Mucosa of descending colon (tissue), 3 donors: ENCODE measurements around the gene ANGPT4. TPM values are rescaled to one million over a fixed set of nuclear protein-coding genes. Genes with fewer than 3 reads are reported as not detected.
"Not testable (repeated sequence)": the region's sequence is repeated elsewhere in the genome, so short reads cannot be mapped to it uniquely, and the experiment has no call there.

Experiments used
- ATAC-seq: fragments of 200-7000 bp; cut with Tn5 transposase; one replicate; pipeline ENCODE4 v1.9.1; 2020; ENCODE audit warnings: mild to moderate bottlenecking, moderate library complexity
- DNase-seq, 3 donors: peaks; one replicate each; pipeline ENCODE4 v3.0.0-alpha.2; 2020
- H3K36me3 ChIP-seq: fragments of 200-600 bp; one replicate; pipeline ENCODE4 v1.8.0; 2021; ENCODE audit warnings: low read depth, mild to moderate bottlenecking
- H3K4me1 ChIP-seq: fragments of 200-600 bp; one replicate; pipeline ENCODE4 v1.8.0; 2021; ENCODE audit warnings: low read depth, mild to moderate bottlenecking
- H3K4me3 ChIP-seq: fragments of 200-600 bp; one replicate; pipeline ENCODE4 v1.8.0; 2021; ENCODE audit warnings: mild to moderate bottlenecking
- H3K9me3 ChIP-seq: fragments of 200-600 bp; one replicate; pipeline ENCODE4 v1.8.0; 2021; ENCODE audit warnings: mild to moderate bottlenecking
- intact Hi-C, 2 donors: fragments of 100-400 bp; cut with DNase I in 1 of 2; cut with micrococcal nuclease in 1 of 2; formaldehyde crosslinking; loops; one replicate each; pipeline versions ENCODE4 v1.11.0 to v1.11.1; 2022; cut with DNase I, micrococcal nuclease
- total RNA-seq, 3 donors: library from RNA; stranded (reverse); fragmentation: NEBNext Ultra II Directional in 2 of 3; extraction: Animal tissue kit (Norgen Biotek cat#: 25700) in 2 of 3; gene quantifications; one replicate each; pipeline versions ENCODE4 v1.2.1 to v1.2.4, GENCODE V29; 2021 to 2023
- TF ChIP-seq, protein P1 (sequence below): fragments of 200-600 bp; IDR thresholded peaks from one replicate; pipeline ENCODE4 v1.8.0; 2022; ENCODE audit warnings: antibody characterized with exemption, mild to moderate bottlenecking
- donor health status: DM: no; HTN: no; CAD: no; lungs with moderate emphysema.
- donor health status: DM: no; HTN: no; CAD: no.
- donor health status: DM: no; HTN: yes; CAD: no.

The ANGPT4 gene
- total RNA-seq, 3 donors from 2014 or later = 0.05 TPM; not detected in 2

DNA sequence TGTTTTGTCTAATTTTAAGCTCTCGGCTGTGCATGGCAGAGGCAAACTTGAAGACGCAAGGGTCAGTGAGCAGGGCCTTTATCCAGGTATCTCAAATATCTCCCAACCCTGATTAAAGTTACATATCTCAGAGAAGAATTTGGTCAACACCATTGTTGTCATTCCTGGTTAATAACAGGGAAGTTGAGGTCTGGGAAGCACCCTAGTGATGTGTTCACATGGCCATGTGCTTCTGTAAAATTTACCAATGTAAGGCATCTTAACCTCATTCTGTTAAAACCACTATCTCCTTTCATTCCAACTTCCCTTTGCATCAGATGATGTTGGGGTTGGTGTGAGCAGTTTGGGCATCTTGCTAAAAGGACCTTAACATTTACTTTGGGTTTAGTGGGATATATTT is 86.6 kb downstream of the ANGPT4 start:
- Histone ChIP-seq H3K36me3 (no peaks in the 10 kb centered on the region), H3K9me3 (no peaks in the 10 kb centered on the region), H3K4me3 (no peak overlapping the region), H3K4me1 (no peaks in the 10 kb centered on the region)
- ATAC-seq (no peak), DNase-seq (peak in 1 of 3 donors; percentile 30)
- TF ChIP-seq, protein P1, sequence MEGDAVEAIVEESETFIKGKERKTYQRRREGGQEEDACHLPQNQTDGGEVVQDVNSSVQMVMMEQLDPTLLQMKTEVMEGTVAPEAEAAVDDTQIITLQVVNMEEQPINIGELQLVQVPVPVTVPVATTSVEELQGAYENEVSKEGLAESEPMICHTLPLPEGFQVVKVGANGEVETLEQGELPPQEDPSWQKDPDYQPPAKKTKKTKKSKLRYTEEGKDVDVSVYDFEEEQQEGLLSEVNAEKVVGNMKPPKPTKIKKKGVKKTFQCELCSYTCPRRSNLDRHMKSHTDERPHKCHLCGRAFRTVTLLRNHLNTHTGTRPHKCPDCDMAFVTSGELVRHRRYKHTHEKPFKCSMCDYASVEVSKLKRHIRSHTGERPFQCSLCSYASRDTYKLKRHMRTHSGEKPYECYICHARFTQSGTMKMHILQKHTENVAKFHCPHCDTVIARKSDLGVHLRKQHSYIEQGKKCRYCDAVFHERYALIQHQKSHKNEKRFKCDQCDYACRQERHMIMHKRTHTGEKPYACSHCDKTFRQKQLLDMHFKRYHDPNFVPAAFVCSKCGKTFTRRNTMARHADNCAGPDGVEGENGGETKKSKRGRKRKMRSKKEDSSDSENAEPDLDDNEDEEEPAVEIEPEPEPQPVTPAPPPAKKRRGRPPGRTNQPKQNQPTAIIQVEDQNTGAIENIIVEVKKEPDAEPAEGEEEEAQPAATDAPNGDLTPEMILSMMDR = no peak
- intact Hi-C loops = no loop called here

DNA sequence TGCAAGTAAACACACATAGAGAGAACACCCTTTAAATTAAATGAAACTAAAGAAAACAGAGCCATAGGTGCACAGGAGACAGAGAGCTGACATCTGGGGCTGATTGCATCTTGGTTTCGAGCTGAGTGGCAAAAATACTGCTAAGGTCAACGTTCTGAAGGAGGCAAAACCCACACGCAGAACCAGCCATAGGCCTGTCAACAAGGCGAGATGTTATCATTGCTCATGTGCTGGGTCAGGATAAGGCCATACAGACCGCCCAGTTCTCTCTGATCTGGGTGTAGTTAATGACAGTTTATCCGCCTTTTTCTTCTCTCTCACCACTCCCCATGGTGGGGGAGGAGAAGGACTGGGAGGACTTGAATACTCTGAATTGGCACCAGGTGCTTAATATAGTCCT is 87.1 kb downstream of the ANGPT4 start:
- H3K4me1 ChIP-seq = no peaks in the 10 kb centered on the region
- H3K9me3 ChIP-seq = no peaks in the 10 kb centered on the region
- DNase-seq = no peak
- no peaks in the 10 kb centered on the region for H3K36me3 ChIP-seq
- intact Hi-C loops = no loop called here
- TF ChIP-seq, protein P1 = no peak
- H3K4me3 ChIP-seq = no peak overlapping the region
- ATAC-seq = no peak

DNA sequence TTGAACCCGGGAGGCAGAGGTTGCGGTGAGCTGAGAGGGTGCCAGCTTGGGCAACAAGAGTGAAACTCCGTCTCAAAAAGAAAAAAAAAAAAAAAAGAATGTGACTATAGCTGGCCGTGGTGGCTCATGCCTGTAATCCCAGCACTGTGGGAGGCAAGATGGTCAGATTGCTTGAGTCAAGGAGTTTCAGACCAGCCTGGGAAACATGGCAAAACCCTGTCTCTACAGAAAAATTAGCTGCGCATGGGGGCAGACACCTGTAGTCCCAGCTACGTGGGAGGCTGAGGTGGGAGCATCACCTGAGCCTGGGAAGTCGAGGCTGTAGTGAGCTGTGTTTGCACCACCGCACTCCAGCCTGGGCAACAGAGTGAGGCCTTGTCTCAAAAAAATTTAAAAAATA is 88.2 kb downstream of the ANGPT4 start:
- H3K4me1 ChIP-seq, intact Hi-C loops, H3K4me3 ChIP-seq, DNase-seq, H3K9me3 ChIP-seq, H3K36me3 ChIP-seq, ATAC-seq: not testable (repeated sequence)

DNA sequence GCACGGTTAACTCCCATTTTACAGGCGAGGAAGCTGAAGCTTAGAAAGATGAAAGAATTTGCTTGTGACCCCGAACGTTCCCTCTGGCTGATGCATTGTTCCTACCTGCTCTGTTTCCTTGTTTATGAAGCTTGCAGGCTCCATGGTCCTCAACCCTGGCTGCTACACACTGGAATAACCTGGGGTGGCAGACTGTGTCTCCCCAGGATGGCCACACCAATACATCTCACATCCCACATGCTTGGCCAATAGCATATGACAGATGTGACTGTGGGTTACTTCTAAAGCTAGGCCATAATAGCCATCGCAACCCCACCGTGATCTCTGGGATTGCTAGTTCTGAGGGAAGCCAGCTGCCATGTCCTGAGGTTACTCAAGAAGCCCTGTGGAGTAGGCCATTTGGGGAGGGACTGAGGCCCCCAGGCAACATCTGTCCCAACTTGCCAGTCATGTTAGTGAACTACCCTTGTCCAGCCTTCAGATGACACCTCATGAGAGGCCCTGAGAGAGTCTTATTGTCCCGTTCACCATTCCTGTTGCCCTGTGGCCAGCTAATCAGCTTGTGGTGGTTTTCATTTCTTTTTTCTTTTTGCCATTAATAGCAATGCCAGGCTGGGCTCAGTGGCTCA is 89.3 kb downstream of the ANGPT4 start:
- no peak for DNase-seq
- intact Hi-C loops = no loop called here
- Histone ChIP-seq H3K36me3 (no peaks in the 10 kb centered on the region), H3K4me3 (no peak overlapping the region), H3K9me3 (no peaks in the 10 kb centered on the region), H3K4me1 (peaks cover 8% of the 10 kb centered on the region)
- no peak for ATAC-seq
- TF ChIP-seq, protein P1 = no peak

DNA sequence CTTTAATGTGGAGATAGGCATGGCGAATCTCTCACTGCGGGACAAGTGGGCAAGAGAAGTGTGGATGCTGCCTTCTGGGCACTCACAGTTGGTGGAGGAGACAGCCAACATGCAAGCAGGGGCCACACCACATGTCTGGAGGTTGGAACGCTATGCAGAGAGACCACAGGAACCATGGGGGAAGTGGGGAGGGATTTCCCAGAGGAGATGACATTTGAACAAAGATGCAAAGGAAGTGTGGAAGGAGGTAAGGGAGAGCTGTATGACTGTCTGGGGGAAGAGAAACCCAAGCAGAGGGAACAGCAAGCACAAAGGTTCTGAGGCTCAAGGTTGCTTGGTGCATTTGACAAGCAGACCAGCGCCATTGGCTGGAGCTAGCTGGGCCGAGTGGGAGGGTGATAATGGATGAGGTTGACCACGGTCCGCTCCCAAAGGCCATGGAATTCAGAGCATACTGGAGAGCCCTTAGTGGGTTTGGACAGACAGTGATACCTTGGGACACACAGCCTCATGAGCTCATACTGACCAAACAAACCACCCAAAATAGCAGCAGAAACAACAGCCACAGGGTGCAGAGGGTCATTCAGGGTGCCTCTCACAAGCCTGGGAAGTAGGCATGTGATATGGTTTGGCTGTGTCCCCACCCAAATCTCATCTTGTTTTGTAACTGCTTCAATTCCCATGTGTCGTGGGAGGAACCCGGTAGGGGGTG is 90.3 kb downstream of the ANGPT4 start:
- H3K4me3 ChIP-seq = no peak overlapping the region
- TF ChIP-seq, protein P1 = no peak
- peaks cover 8% of the 10 kb centered on the region for H3K4me1 ChIP-seq
- no peaks in the 10 kb centered on the region for H3K36me3 ChIP-seq
- DNase-seq (no peak), ATAC-seq (no peak)
- no peaks in the 10 kb centered on the region for H3K9me3 ChIP-seq
- intact Hi-C loops = no loop called here

DNA sequence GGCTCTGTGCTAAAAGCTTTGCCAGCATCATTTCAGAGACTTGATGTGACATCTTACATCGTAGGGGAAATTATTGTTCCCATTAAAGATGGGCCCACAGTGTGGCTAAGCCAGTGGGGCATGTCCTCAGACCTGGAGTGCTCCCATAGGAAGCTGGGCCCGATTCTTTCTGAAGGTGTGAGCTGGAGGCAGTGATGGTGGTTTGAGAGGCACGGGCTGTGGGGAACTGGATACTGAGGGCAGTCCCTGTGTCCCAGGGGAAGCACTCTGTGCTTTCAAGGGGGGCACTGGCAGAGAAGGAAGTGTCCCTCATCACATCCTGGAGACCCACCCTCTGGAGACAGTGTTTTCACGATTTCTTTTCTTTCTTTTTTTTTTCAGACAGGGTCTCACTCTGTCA is 91.2 kb downstream of the ANGPT4 start:
- Histone ChIP-seq H3K9me3 (no peaks in the 10 kb centered on the region), H3K4me3 (no peak overlapping the region), H3K4me1 (peaks cover 8% of the 10 kb centered on the region), H3K36me3 (no peaks in the 10 kb centered on the region)
- TF ChIP-seq, protein P1 = no peak
- DNase-seq (no peak), ATAC-seq (no peak)
- intact Hi-C loops = no loop called here
